ENCODE measurements around the gene PNO1. TPM values are rescaled to one million over a fixed set of nuclear protein-coding genes. Genes with fewer than 3 reads are reported as not detected.

PNO1 gene
- total and polyA plus RNA-seq, 2 donors (not counting 3 experiments of a cell fraction or from before 2014, with no cell fraction given), result 9.4 to 25.6 TPM

DNA sequence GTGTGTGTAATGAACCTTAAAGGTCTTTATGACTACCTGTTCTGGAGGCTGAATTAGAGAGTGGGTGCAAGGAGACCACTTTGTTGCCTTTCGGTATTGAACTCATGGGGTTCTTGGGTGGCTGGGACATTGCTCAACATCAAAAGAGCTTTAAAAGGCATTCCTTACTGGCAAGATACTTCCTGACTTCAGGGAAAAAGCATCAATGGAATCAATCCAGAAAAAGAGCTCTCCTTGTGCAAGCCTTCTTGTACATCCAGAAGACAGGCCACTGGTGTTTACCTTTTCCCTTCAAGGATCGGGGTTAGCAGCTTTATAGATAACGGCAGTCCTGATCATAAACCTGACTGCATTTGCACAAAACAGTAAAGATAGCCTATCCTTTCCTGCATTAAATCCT lies 9.5 kb downstream of the PNO1 start:
- no peaks in the 10 kb centered on the region for H3K9me3 ChIP-seq (replicated peaks; ENCODE audit: control insufficient read depth, insufficient read depth, low read length)
- H3K4me3 ChIP-seq (replicated peaks in 1 of 3; ENCODE audit: insufficient read depth in 1 of 3, low read depth in 1 of 3, low read length in 3 of 3), result no peak overlapping the region
- no peak overlapping the region for H3K27ac ChIP-seq (ENCODE audit: insufficient read depth, low read depth, low read length)
- H3K36me3 ChIP-seq (ENCODE audit: control insufficient read depth in 2 of 2, extremely low read depth in 1 of 2, insufficient read depth in 2 of 2, low read length in 2 of 2), result peaks cover 3 to 20% of the 10 kb centered on the region in 2 experiments
- H3K9ac ChIP-seq (replicated peaks; ENCODE audit: extremely low read depth, insufficient read depth, low read length), result no peak overlapping the region
- peaks cover 9% of the 10 kb centered on the region for H3K79me2 ChIP-seq (ENCODE audit: control insufficient read depth, insufficient read depth, low read length)
- FAIRE-seq (no peak), DNase-seq (ENCODE audit: low read depth, low spot score) (no peak)
- H3K4me1 ChIP-seq (ENCODE audit: control insufficient read depth, extremely low read depth, insufficient read depth, low read length), result no peaks in the 10 kb centered on the region
- no peak overlapping the region for H2AFZ ChIP-seq (ENCODE audit: low read depth, low read length)
- H3K9me1 ChIP-seq (replicated peaks; ENCODE audit: control insufficient read depth, extremely low read depth, insufficient read depth, low read length), result no peaks in the 10 kb centered on the region
- POLR2A ChIA-PET, result no interaction called here
- no peak overlapping the region for H3K4me2 ChIP-seq (ENCODE audit: insufficient read depth, low read length)
- H4K20me1 ChIP-seq (replicated peaks; ENCODE audit: control insufficient read depth, extremely low read depth, insufficient read depth, low read length), result no peaks in the 10 kb centered on the region
- BruUV-seq (replicated peaks), result no TSS peak
- intact Hi-C loops (cut with micrococcal nuclease), result no loop called here
- CTCF ChIA-PET, result interaction anchor here (1.1 to 1.8 kb wide), 2 partner anchors 8 to 29 kb away, joined by 5 to 8 read pairs; no protein-coding TSS in a partner anchor
- TF ChIP-seq JUN (IDR thresholded peaks at IDR 0.05; ENCODE audit: borderline replicate concordance, insufficient read depth, insufficient read length, low read depth) (no peak), MYC (IDR thresholded peaks at IDR 0.05; ENCODE audit: low read depth, low read length) (no peak), POLR2A (IDR thresholded peaks at IDR 0.05; ENCODE audit: low read depth, low read length) (no peak), FOS (IDR thresholded peaks at IDR 0.05; ENCODE audit: borderline replicate concordance, insufficient read depth, low read length) (no peak), GATA2 (IDR thresholded peaks at IDR 0.05; ENCODE audit: insufficient read depth, insufficient read length, low read depth, low read length) (no peak), POLR2AphosphoS5 (IDR thresholded peaks at IDR 0.05; ENCODE audit: insufficient read depth, low read depth, low read length) (no peak), EZH2 (IDR thresholded peaks at IDR 0.05; ENCODE audit: borderline replicate concordance, low read depth, low read length, severe bottlenecking) (no peak)
- TF ChIP-seq, protein P1, sequence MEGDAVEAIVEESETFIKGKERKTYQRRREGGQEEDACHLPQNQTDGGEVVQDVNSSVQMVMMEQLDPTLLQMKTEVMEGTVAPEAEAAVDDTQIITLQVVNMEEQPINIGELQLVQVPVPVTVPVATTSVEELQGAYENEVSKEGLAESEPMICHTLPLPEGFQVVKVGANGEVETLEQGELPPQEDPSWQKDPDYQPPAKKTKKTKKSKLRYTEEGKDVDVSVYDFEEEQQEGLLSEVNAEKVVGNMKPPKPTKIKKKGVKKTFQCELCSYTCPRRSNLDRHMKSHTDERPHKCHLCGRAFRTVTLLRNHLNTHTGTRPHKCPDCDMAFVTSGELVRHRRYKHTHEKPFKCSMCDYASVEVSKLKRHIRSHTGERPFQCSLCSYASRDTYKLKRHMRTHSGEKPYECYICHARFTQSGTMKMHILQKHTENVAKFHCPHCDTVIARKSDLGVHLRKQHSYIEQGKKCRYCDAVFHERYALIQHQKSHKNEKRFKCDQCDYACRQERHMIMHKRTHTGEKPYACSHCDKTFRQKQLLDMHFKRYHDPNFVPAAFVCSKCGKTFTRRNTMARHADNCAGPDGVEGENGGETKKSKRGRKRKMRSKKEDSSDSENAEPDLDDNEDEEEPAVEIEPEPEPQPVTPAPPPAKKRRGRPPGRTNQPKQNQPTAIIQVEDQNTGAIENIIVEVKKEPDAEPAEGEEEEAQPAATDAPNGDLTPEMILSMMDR (IDR thresholded peaks at IDR 0.05; ENCODE audit: extremely low read depth in 1 of 2, insufficient read depth in 1 of 2, low read depth in 1 of 2, low read length in 2 of 2), result no peak
- TF ChIP-seq, protein P2, sequence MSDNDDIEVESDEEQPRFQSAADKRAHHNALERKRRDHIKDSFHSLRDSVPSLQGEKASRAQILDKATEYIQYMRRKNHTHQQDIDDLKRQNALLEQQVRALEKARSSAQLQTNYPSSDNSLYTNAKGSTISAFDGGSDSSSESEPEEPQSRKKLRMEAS (IDR thresholded peaks at IDR 0.05; ENCODE audit: insufficient read depth, insufficient read length), result no peak
- dilution Hi-C loops (cut with MboI; ENCODE audit: extremely low pct_ligation_motif_present, low sequenced_read_pairs), result no loop called here
- H3K27me3 ChIP-seq (ENCODE audit: control insufficient read depth in 2 of 2, insufficient read depth in 2 of 2, low read length in 2 of 2), result no peaks in the 10 kb centered on the region
